Measurements from ENCODE around the gene P2RX5.

P2RX5 gene

GRCh38 chr17:3695129-3695722 is 729 bp downstream of the P2RX5 start:
- Mint-ChIP-seq H3K27ac (peak overlapping the region; percentile 82 to 95), H3K4me1 (peaks cover 61% of the 10 kb centered on the region), H3K27me3 (no peaks in the 10 kb centered on the region), H3K4me3 (peak overlapping the region; percentile 92 to 95), H3K9me3 (peaks cover 5 to 9% of the 10 kb centered on the region in 2 donors)
- DNase-seq (peak in 1 of 2 donors; percentile 29), ATAC-seq (peak; percentile 11)

GRCh38 chr17:3693829-3694231 is 2.1 kb downstream of the P2RX5 start:
- Mint-ChIP-seq H3K4me3 (peak overlapping the region; percentile 92 to 95), H3K9me3 (peaks cover 5 to 9% of the 10 kb centered on the region in 2 donors), H3K27me3 (no peaks in the 10 kb centered on the region), H3K4me1 (peaks cover 52% of the 10 kb centered on the region), H3K27ac (peak overlapping the region; percentile 27 to 61)
- ATAC-seq (peak; percentile 92), DNase-seq (peak; percentile 74 to 94)

GRCh38 chr17:3693141-3693540 is 2.8 kb downstream of the P2RX5 start:
- Mint-ChIP-seq H3K27ac (no peak overlapping the region), H3K9me3 (peaks cover 3 to 5% of the 10 kb centered on the region in 2 donors), H3K27me3 (no peaks in the 10 kb centered on the region), H3K4me1 (peaks cover 52% of the 10 kb centered on the region), H3K4me3 (peak overlapping the region; percentile 24 to 95)
- ATAC-seq (no peak), DNase-seq (no peak)

GRCh38 chr17:3692346-3692745 is 3.6 kb downstream of the P2RX5 start:
- Mint-ChIP-seq H3K4me3 (peak overlapping the region in 1 of 2 donors; percentile 47), H3K4me1 (peaks cover 52% of the 10 kb centered on the region), H3K27ac (no peak overlapping the region), H3K9me3 (no peaks in the 10 kb centered on the region), H3K27me3 (no peaks in the 10 kb centered on the region)
- ATAC-seq: no peak
- no peak for DNase-seq

GRCh38 chr17:3691617-3692067 is 4.3 kb downstream of the P2RX5 start:
- Mint-ChIP-seq H3K27me3 (no peaks in the 10 kb centered on the region), H3K9me3 (no peaks in the 10 kb centered on the region), H3K4me1 (peaks cover 45% of the 10 kb centered on the region), H3K27ac (no peak overlapping the region), H3K4me3 (no peak overlapping the region)
- ATAC-seq (no peak), DNase-seq (no peak)

- Mint-ChIP-seq H3K4me3 (no peak overlapping the region), H3K27ac (no peak overlapping the region), H3K4me1 (peaks cover 39% of the 10 kb centered on the region), H3K27me3 (no peaks in the 10 kb centered on the region), H3K9me3 (no peaks in the 10 kb centered on the region)
- DNase-seq (no peak), ATAC-seq (no peak)
Measured at GRCh38 chr17:3690094-3690715, 5.8 kb downstream of the P2RX5 start.

GRCh38 chr17:3689262-3690093 is 6.5 kb downstream of the P2RX5 start:
- Mint-ChIP-seq H3K4me3 (no peak overlapping the region), H3K9me3 (no peaks in the 10 kb centered on the region), H3K4me1 (peaks cover 33% of the 10 kb centered on the region), H3K27ac (no peak overlapping the region), H3K27me3 (no peaks in the 10 kb centered on the region)
- DNase-seq (no peak), ATAC-seq (no peak)

GRCh38 chr17:3688852-3689261 is 7.1 kb downstream of the P2RX5 start:
- DNase-seq (no peak), ATAC-seq (no peak)
- Mint-ChIP-seq H3K27me3 (no peaks in the 10 kb centered on the region), H3K9me3 (no peaks in the 10 kb centered on the region), H3K27ac (no peak overlapping the region), H3K4me3 (no peak overlapping the region), H3K4me1 (peaks cover 28% of the 10 kb centered on the region)

GRCh38 chr17:3688027-3688553 is 7.9 kb downstream of the P2RX5 start:
- Mint-ChIP-seq H3K4me3 (no peak overlapping the region), H3K27ac (peak overlapping the region in 1 of 2 donors; percentile 72)

GRCh38 chr17:3685174-3685573 is 10.8 kb downstream of the P2RX5 start:
- H3K4me3 Mint-ChIP-seq: no peak overlapping the region

More at GRCh38 chr17:3688027-3688553, 7.9 kb downstream of the P2RX5 start:
- DNase-seq (no peak), ATAC-seq (no peak)
- Mint-ChIP-seq H3K4me1 (peaks cover 28% of the 10 kb centered on the region), H3K9me3 (no peaks in the 10 kb centered on the region), H3K27me3 (no peaks in the 10 kb centered on the region)

GRCh38 chr17:3683054-3683511 is 12.9 kb downstream of the P2RX5 start:
- Mint-ChIP-seq H3K4me3 (no peak overlapping the region), H3K9me3 (no peaks in the 10 kb centered on the region), H3K27me3 (no peaks in the 10 kb centered on the region), H3K27ac (peak overlapping the region; percentile 42 to 80), H3K4me1 (peaks cover 22% of the 10 kb centered on the region)
- ATAC-seq (peak; percentile 90), DNase-seq (peak; percentile 69 to 71)

More at GRCh38 chr17:3685174-3685573, 10.8 kb downstream of the P2RX5 start:
- DNase-seq (no peak), ATAC-seq (no peak)
- Mint-ChIP-seq H3K4me1 (peaks cover 22% of the 10 kb centered on the region), H3K9me3 (no peaks in the 10 kb centered on the region), H3K27ac (no peak overlapping the region), H3K27me3 (no peaks in the 10 kb centered on the region)

- H3K27ac Mint-ChIP-seq: peak overlapping the region in 1 of 2 donors; percentile 48
Measured at GRCh38 chr17:3682033-3682432, 13.9 kb downstream of the P2RX5 start.

GRCh38 chr17:3681565-3681964 is 14.4 kb downstream of the P2RX5 start:
- Mint-ChIP-seq H3K4me3 (no peak overlapping the region), H3K27ac (peak overlapping the region in 1 of 2 donors; percentile 42), H3K27me3 (no peaks in the 10 kb centered on the region), H3K4me1 (peaks cover 22% of the 10 kb centered on the region), H3K9me3 (no peaks in the 10 kb centered on the region)
- DNase-seq (no peak), ATAC-seq (no peak)

More at GRCh38 chr17:3682033-3682432, 13.9 kb downstream of the P2RX5 start:
- Mint-ChIP-seq H3K9me3 (no peaks in the 10 kb centered on the region), H3K4me3 (no peak overlapping the region), H3K27me3 (no peaks in the 10 kb centered on the region), H3K4me1 (peaks cover 22% of the 10 kb centered on the region)
- DNase-seq (no peak), ATAC-seq (no peak)

- Mint-ChIP-seq H3K9me3 (no peaks in the 10 kb centered on the region), H3K4me3 (no peak overlapping the region), H3K4me1 (peaks cover 22% of the 10 kb centered on the region), H3K27me3 (no peaks in the 10 kb centered on the region), H3K27ac (no peak overlapping the region)
- DNase-seq (no peak), ATAC-seq (no peak)
Measured at GRCh38 chr17:3681057-3681456, 14.9 kb downstream of the P2RX5 start.

- no peak for ATAC-seq
- Mint-ChIP-seq H3K27ac (no peak overlapping the region), H3K4me3 (no peak overlapping the region), H3K27me3 (no peaks in the 10 kb centered on the region), H3K4me1 (peaks cover 22% of the 10 kb centered on the region), H3K9me3 (no peaks in the 10 kb centered on the region)
- DNase-seq: no peak
Measured at GRCh38 chr17:3679531-3680126, 16.3 kb downstream of the P2RX5 start.
